ENCODE results near the gene ALG5.

ALG5 gene

GRCh38 chr13:36919171-36919832, 79.8 kb downstream of the ALG5 start:
- H4K20me1 ChIP-seq (ENCODE audit: insufficient read depth), result no peaks in the 10 kb centered on the region
- H3K79me2 ChIP-seq (ENCODE audit: insufficient read depth, low read depth), result no peaks in the 10 kb centered on the region
- H3K4me2 ChIP-seq, result no peak overlapping the region
- no peaks in the 10 kb centered on the region for H3K36me3 ChIP-seq (ENCODE audit: insufficient read depth)
- H3K27me3 ChIP-seq (ENCODE audit: insufficient read depth, low read depth), result no peaks in the 10 kb centered on the region
- H3K4me3 ChIP-seq (IDR thresholded peaks at IDR 0.05; ENCODE audit: insufficient read depth, low read depth, low read length), result no peak overlapping the region
- no peaks in the 10 kb centered on the region for H3K4me1 ChIP-seq (ENCODE audit: low read depth, poor library complexity, severe bottlenecking)
- H2AFZ ChIP-seq (ENCODE audit: low read depth), result peak overlapping the region; percentile 22; the same call in 1 of the 2 replicates
- TF ChIP-seq CTCF (conservative IDR thresholded peaks at IDR 0.05; ENCODE audit: low read depth, low read length), result no peak
- H3K9ac ChIP-seq, result no peak overlapping the region
- no peak overlapping the region for H3K27ac ChIP-seq

GRCh38 chr13:36918246-36919131, 80.7 kb downstream of the ALG5 start:
- no peak overlapping the region for H3K4me3 ChIP-seq (IDR thresholded peaks at IDR 0.05; ENCODE audit: insufficient read depth, low read depth, low read length)
- H3K4me2 ChIP-seq, result no peak overlapping the region
- no peaks in the 10 kb centered on the region for H3K27me3 ChIP-seq (ENCODE audit: insufficient read depth, low read depth)

DNA sequence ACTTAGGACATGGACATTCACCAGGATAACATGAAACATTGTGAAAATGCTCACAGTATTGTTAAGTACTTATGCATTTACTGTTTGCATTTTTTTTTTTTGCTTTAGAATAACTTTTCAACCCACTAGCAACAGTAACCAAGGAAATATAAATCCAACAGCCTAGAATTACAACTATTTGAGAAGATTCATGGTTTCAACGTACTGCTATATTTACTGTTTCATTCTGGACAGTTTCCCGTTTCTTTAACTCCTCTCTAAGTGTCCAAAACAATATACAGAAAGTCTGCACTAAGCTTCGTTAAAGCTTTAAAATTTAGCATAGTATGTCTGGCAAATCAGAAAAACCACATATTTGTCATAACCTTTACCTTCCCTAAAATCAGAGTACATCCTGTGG, 81.8 kb downstream of the ALG5 start:
- H3K9ac ChIP-seq, result no peak overlapping the region
- H3K4me1 ChIP-seq (ENCODE audit: low read depth, poor library complexity, severe bottlenecking), result no peaks in the 10 kb centered on the region
- no peak for TF ChIP-seq CTCF (conservative IDR thresholded peaks at IDR 0.05; ENCODE audit: low read depth, low read length)
- no peaks in the 10 kb centered on the region for H3K27me3 ChIP-seq (ENCODE audit: insufficient read depth, low read depth)
- H3K4me2 ChIP-seq, result no peak overlapping the region
- H2AFZ ChIP-seq (ENCODE audit: low read depth), result no peak overlapping the region
- H3K36me3 ChIP-seq (ENCODE audit: insufficient read depth), result no peaks in the 10 kb centered on the region
- H4K20me1 ChIP-seq (ENCODE audit: insufficient read depth), result no peaks in the 10 kb centered on the region
- no peaks in the 10 kb centered on the region for H3K79me2 ChIP-seq (ENCODE audit: insufficient read depth, low read depth)
- H3K27ac ChIP-seq, result no peak overlapping the region
- no peak overlapping the region for H3K4me3 ChIP-seq (IDR thresholded peaks at IDR 0.05; ENCODE audit: insufficient read depth, low read depth, low read length)

More at GRCh38 chr13:36918246-36919131, 80.7 kb downstream of the ALG5 start:
- H3K9ac ChIP-seq, result no peak overlapping the region
- no peaks in the 10 kb centered on the region for H3K4me1 ChIP-seq (ENCODE audit: low read depth, poor library complexity, severe bottlenecking)
- no peak overlapping the region for H2AFZ ChIP-seq (ENCODE audit: low read depth)
- TF ChIP-seq CTCF (conservative IDR thresholded peaks at IDR 0.05; ENCODE audit: low read depth, low read length), result no peak
- H4K20me1 ChIP-seq (ENCODE audit: insufficient read depth), result no peaks in the 10 kb centered on the region
- H3K79me2 ChIP-seq (ENCODE audit: insufficient read depth, low read depth), result no peaks in the 10 kb centered on the region
- H3K36me3 ChIP-seq (ENCODE audit: insufficient read depth), result no peaks in the 10 kb centered on the region
- no peak overlapping the region for H3K27ac ChIP-seq

- Histone ChIP-seq H3K4me1 (ENCODE audit: low read depth, poor library complexity, severe bottlenecking) (no peaks in the 10 kb centered on the region), H3K27ac (no peak overlapping the region), H3K4me2 (no peak overlapping the region), H3K9ac (no peak overlapping the region), H3K36me3 (ENCODE audit: insufficient read depth) (no peaks in the 10 kb centered on the region), H3K27me3 (ENCODE audit: insufficient read depth, low read depth) (no peaks in the 10 kb centered on the region), H4K20me1 (ENCODE audit: insufficient read depth) (no peaks in the 10 kb centered on the region), H2AFZ (ENCODE audit: low read depth) (no peak overlapping the region), H3K4me3 (IDR thresholded peaks at IDR 0.05; ENCODE audit: insufficient read depth, low read depth, low read length) (no peak overlapping the region), H3K79me2 (ENCODE audit: insufficient read depth, low read depth) (no peaks in the 10 kb centered on the region)
- TF ChIP-seq CTCF (conservative IDR thresholded peaks at IDR 0.05; ENCODE audit: low read depth, low read length), result no peak
Measured at GRCh38 chr13:36915896-36916640, 83.1 kb downstream of the ALG5 start.

All from KMS-11 (cell line).